Stimulated activated CD4-positive, alpha-beta T cell treated with anti-CD3 and anti-CD28 coated beads, Interleukin-2, amount 100 ng/mL, for 24 hours (primary cell): ENCODE results near the gene MAP6.
A peak's percentile ranks its signal among the peaks of the same experiment; 100 is the strongest.

Experiments
- DNase-seq, 2 donors: peaks; one replicate each; pipeline ENCODE4 v3.0.0-alpha.2; 2020

MAP6 gene

DNA sequence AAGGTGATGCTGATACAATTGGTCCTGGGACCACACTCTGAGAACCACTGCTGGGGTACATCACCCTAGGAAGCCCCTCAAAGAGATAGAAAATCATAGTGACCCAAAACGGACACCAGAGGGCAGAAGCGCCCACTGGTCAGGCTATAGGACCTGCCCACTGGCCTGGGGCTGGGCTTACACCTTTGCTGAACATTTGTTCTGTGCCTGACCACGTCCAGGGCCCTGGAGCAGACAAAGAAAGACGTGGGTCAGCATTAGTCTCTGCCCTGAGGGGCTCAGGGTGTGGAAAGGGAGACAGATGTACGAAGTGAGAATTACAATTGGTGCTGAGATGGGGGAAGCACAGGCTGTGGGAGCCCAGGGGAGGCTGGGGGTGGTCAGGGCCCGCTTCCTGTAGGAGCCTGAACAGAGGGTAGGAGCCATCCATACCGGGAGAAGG lies 121.2 kb downstream of the MAP6 start:
- DNase-seq, result peak in 1 of 2 donors; percentile 37

DNA sequence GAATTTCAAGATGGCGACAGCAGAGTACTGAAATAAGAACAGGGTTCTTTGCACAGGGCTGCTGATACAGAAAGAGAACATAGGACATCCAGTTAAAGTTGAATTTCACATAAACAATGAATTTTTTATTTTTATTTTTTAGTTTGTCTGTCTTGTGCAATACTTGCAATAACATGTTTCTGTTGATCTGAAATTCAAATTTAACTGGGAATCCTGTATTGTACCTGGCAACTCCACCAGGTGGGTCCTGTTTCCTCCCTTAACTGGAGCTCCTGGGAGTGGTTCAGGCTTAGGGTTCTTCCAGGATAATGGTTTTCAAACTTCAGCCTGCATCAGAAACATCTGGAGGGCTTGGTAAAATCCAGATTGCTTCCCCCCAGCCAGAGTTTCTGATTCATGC lies 121.7 kb downstream of the MAP6 start:
- DNase-seq, result no peak

DNA sequence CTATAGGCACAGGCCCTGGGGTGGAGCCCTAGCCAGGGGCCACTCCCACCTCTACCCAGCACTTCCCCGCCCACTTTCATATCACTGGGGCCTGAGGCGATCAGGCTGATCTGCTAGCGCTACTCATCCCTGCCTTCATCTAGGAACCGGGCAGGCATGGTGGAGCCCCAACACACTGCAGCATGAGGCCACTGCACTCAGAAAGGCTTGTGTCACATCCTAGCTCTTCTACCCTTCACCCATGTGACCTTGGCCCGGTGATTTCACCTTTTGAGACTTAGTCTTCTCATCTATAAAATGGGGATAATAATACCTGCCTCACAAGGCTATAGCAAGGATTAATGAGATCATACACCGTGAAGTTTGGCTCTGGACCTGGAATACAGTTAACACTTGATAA lies 125.0 kb downstream of the MAP6 start:
- no peak for DNase-seq

DNA sequence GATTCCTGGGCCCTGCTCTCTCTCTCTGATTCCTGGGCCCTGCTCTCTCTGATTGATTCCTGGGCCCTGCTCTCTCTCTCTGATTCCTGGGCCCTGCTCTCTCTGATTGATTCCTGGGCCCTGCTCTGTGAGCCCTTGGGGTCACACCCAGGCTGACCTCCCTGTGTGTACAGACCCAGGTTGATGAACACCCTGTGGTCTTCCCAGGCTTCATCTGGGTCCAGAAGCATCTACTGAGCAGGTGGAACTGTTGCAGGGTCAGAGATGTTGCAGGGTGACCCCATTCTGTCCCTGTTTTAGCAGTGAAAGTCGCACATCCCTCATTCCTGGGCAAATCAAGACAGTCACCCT lies 126.8 kb downstream of the MAP6 start:
- no peak for DNase-seq

DNA sequence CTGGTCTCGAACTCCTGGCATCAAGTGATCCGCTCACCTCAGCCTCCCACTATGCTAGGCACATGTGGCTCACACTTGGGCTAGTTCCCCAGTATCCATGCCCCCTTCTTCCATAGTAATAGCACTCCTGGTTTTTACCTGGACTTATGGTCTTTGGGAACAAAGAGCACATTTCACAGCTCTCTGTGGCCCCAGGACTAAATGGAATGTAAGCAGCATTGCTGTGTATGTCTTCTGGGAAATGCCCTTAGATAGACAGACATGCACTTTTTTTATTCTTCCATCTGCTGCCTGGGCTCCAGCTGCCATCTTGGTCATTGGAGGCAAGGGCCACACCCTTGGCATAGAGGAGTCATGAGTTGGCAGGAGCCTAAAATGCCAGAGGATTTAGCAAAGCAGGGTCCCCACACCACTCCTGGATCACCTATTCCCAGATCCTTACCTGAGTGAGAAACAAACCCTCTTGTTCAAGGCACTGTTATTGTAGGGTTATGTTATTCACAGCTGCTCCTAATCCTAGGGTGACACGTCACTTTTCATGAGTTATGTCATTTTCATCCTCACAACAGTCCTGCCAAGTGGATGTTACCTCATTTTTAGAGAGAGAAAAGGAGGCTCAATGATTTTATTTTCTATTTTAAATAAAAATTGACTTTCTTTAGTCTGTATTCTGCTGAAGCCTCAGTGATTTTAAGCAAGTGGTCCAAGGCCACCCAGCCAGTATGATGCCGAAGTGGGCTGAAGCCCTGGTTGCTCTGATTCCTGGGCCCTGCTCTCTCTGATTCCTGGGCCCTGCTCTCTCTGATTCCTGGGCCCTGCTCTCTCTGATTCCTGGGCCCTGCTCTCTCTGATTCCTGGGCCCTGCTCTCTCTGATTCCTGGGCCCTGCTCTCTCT lies 127.4 kb downstream of the MAP6 start:
- no peak for DNase-seq

DNA sequence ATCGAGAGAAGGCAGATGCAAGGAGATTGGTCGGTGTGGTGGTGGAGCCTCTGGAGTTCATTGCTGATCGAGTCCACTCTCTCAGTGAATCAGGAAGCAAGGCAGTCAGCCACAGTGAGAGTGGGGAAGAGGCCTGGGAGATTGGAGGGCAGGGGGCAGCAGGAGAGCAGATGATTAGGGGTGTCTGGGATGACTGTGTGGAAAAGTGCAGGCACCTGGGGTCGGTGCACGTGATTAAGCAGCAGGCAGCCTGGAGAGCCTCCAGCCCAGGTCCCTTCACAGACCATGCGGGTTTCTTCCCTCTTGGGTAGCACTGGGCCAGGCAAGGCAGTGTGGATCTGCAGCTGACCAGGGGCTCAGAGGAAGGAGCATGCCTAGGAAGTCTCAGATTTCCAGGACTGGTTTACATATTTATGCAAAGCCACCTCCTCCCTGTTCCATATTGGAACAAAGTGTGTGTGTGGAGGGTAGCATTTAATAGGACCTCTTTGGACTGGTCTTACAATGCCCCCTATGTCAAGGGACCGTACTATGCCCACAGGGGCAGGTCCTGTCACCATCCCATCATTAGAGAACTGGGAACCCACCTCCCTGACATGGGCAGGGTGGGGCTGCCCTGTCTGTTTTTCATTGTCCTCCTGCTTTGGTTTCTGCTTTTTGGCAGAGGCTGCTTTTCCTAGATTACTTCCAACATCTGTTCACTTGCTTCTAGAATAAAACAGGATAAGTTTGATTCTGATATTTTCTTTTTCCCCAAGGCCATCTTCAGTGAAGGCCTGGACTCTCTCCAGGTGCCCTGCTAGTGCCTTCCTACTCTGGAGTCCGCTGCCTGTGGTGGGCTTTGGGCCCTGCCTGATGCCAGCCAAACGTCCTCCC lies 129.1 kb downstream of the MAP6 start:
- DNase-seq, result no peak

DNA sequence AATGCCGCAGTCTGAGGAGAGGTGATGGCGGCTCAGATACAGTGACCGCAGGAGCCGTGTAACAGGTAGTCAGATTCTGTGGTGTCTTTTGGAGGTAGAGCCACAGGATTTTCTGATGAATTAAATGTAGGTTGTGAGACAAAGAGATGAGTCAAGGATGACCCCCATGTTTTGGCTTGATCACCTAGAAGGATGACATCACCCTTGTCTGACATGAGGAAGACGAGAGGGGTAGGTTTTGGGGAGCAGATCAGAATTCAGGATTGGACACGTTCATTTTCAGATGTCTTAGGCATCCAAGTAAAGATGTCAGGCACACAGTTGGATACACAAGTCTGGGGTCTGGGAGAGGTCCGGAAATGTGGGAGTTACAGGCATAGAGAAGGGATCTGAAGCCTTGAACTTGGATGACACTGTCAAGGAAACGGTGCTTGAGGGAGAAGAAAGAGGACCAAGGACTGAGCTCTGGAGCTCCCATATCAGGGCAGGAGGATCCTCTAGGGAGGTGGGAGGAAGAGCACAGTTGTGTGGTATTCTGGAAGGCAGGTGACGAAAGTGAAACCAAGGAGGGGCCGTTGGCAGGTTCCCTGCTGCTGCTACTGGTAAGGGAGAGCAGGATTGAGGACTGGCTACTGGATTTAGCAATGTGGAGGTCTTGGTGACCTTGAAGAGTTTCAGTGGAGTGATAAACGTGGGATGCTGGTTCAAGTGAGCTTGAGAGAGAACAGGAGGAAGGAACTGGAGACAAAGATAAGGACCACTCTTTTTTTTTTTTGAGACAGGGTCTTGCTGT lies 130.5 kb downstream of the MAP6 start:
- DNase-seq, result no peak

DNA sequence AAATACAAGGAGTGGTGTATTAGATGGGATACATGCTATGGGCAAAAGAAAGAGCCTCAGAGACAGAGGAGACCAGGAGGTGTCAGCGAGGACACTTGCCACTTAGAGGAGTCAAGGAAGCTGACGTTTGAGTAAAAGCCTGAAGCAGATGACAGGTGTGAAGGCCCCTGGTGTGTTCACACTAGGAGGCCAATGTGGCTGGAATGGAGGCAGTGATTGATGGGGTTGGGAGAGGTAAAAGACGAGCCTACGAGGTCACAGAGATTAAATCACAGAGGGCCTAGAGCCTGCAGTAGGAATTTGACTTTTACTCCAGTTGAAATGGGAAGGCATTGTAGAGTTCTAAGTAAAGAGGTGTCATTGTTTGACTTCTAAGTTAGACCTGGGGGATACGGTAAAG lies 131.1 kb downstream of the MAP6 start:
- no peak for DNase-seq
